Activated CD4-positive, alpha-beta T cell treated with anti-CD3 and anti-CD28 coated beads for 48 hours (primary cell): ENCODE results near the gene FHIT.

ENCODE experiments used
- DNase-seq: peaks from one replicate; pipeline ENCODE4 v3.0.0-alpha.2; 2020

Gene FHIT

GRCh38 chr3:59726279-59726678 lies 1525.0 kb downstream of the FHIT start:
- DNase-seq: peak; percentile 37

- no peak for DNase-seq
Observed at GRCh38 chr3:59717679-59718205, 1533.5 kb downstream of the FHIT start.

- no peak for DNase-seq
Observed at GRCh38 chr3:59714066-59714465, 1537.2 kb downstream of the FHIT start.

GRCh38 chr3:59710554-59710953 lies 1540.7 kb downstream of the FHIT start:
- DNase-seq: no peak

- no peak for DNase-seq
Observed at GRCh38 chr3:59709702-59710553, 1541.3 kb downstream of the FHIT start.

GRCh38 chr3:59708202-59708601 lies 1543.0 kb downstream of the FHIT start:
- DNase-seq: no peak

GRCh38 chr3:59704292-59704691 lies 1547.0 kb downstream of the FHIT start:
- no peak for DNase-seq

- no peak for DNase-seq
Observed at GRCh38 chr3:59699648-59700320, 1551.5 kb downstream of the FHIT start.
